HG03565 (cell line): ENCODE data around the gene STMP1.

ENCODE experiments used
- ATAC-seq: cut with Tn5 transposase; IDR thresholded peaks from one replicate; pipeline ENCODE4 v1.9.1; 2021; ENCODE audit warnings: mild to moderate bottlenecking, moderate library complexity; ENCODE audit not compliant: unreplicated experiment

The STMP1 gene

DNA sequence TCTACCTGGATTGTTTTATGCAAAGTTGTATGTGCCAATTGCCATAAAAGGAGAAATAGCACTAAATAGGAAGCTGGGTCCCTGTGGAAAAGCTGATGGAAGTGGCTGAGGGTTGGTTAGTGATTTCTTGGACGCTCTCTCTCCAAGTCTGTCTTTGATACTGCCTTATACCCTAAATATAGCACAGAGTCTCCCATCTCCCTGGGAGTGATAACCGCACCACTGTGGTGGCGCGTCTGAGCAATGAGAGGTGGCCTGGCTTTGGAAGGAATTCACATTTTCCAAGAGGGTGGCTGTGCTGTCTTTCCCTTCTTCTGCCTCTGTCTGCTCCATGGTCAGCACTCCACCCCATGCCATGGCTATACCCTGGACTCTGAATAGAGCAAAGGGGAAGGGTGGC, 31.2 kb downstream of the STMP1 start:
- no peak for ATAC-seq

DNA sequence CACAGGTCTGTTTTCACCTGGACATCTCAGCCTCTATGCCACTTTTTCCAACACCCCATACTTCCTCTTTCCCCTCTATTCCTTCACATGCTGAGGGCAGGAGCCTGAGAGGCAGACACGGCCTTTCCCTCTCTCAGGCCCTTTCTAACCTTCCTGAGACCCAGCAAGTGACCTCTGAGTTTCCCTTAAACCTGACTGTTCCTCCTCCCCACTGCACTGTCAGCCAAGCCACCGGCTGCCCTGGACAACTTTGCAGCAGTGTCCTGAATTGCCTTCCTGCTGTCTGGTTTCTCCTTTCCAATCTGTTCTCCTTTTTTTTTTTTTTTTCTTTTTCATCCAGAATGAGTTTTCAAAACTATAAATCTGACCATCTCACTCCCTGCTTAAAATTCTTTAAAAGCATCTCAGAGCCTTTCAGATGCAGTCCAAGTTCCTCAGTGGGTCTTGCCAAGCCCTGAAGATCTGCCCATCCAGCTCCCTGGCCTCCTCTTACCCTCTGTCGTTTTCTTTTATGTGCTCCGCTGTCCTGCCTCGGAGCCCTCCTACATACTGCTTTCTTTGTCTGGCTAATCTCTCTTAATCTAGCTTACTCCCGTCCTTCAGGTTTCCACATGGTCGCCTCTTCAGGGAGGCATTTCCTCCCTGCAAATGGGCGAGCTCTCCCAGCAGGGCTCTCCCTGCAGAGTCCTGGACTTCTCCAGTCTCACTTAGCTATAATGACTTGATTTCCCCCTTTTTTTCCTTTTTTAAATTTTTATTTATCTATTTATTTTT, 35.1 kb downstream of the STMP1 start:
- no peak for ATAC-seq

DNA sequence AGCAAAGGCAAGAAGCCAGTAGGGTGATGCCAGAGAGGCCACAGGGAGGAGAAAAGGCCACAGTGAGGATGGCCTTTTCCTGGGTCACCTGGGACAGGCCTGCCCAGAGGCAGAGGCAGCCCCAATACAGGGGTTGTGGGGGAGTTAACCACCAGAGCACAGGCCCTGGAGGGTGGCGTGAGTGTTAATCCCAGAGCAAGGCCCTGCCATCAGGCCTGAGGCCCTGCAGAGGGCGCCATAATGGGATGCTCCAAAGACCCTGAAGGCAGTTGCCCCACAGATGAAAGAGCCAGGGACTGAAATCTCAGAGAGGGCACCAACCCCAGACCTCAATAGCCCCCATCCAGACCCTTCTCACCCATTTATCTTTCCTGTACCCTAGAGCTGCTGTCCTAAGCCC, 41.8 kb downstream of the STMP1 start:
- no peak for ATAC-seq

DNA sequence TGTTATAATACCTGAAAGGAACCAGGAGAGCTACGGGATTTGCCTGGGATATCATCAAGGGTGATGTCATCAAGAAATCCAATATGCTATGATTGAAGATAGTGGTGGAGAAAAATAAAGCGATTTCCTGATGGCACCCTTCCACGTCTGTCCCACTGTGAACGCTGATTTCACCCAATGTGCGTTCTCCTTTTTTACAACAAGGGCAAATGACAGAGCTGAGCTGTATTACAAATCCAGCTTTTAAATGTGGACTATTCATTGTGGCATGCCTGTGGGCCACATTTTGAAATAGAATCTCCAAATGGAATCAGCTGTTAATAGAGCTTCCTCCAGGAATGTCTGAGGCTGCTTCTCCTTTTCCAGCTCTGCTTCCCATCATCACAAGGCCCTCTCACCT, 42.4 kb downstream of the STMP1 start:
- no peak for ATAC-seq

DNA sequence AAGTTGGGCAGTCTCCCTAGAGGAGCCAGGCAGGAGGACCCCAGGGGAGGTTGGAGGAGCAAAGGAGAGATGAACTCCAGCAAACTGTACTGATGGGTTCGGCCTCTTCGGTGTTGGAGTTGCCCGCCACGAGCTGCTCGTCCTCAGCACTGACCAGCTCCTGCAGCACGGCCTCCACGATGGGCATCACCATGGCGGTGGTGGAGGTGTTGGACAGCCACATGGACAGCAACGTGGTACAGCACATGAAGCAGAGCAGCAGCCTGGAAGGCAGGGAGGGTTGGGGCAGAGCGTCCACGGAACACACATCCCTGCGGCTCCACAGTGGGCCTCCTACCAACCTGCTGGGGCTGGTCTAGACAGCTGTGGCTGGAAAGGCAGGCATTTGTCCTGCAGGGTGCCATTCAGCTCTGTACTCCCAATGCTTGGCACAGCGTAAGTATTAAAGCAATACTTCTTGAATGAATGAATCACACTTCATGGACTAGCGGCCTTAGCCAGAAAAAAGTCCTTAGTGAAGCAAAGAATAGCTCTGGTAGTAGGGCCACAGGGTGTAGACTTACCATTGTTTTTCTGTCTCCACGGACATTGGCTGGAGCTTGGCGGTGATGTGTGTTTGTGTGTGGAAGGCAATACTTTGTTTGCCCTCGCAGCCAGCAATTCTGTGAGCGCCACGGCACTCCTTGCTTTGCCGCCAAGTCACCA, 43.9 kb downstream of the STMP1 start:
- ATAC-seq, result no peak

DNA sequence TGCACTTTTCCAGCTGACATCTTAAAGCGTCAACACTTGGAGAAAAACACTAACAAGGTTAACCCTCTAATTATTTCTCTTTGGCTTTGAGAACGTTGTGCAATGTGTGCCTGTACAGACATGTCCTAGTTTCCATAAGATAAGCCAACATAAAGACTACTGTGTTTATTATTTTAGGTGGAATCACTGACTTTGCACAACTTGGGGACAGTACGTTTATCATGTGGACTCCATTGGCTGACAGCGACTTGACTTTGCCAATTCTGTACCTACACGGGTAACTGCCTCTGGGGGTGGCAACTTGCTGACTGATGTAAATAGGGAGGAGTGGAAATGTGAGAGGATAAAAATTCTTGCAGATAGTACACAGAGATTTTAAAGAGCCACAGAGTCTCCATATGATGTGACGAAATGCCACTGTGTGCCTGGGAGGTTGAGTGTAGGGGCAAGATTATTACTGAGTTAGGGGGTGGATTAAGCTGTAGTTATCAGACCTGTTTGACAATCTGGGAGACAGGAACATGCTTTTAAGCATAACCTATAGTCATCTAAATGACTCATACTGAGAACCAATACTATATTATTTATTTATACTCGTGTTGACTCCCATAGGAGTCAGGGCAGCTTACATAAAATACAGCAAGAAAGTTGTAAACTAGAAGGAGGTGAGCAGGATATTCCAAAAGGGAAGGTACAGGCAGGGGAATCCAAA, 44.7 kb downstream of the STMP1 start:
- ATAC-seq, result no peak

DNA sequence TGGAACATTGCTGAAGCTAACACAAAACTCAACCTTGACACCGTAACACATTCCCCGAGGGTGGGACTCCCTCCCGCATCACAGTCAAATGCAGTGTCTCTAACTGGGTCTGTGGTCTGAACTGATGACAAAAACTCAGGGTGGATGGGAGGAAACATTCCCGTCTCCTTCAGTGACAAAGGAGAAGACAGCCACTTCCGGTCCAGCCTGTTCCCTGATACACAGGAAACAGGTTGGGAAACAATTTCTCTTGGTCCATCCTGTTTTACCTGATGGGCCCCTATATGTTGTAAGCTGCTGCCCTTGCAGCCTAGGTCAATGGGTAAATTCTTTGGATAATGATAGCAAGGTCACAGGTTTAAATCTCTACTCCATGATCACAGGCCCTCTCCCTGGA, 45.3 kb downstream of the STMP1 start:
- no peak for ATAC-seq

DNA sequence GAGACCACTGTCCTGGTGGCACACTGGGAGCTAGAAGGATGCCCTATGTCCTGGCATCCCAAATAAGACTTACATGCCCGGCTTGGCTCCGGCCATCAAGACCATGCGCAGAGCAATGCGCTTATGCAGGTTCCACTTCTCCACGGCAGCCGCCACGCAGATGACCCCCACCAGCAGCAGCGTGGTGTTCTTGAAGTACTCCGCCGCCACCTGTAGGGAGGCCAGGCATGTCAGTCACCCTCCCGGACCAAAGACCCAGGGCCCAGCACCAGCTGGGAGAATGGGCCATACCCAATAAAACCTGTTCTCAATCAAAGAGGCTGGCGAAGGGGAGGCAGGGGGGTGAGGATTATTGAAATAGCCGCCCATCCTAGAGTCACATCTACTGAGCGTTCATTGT, 45.7 kb downstream of the STMP1 start:
- no peak for ATAC-seq

DNA sequence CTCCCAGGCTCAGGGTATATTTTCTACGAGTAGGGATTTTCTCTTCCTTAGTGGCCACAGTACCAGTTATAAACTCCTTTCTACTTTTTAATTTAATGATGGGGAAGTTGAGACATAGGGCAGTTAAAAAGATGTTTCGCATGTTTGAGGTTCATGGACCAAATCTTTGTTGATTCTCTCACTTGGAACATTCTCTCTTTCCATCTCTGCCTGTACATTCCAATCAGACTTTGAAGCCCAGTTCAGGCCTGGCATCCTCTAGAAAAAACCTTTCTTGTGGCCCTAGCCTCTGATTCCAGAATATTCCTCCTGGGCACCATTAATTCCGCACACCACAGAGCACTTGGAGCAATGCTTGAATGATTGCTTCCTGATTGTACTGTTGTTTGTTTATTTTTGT, 47.2 kb downstream of the STMP1 start:
- no peak for ATAC-seq

DNA sequence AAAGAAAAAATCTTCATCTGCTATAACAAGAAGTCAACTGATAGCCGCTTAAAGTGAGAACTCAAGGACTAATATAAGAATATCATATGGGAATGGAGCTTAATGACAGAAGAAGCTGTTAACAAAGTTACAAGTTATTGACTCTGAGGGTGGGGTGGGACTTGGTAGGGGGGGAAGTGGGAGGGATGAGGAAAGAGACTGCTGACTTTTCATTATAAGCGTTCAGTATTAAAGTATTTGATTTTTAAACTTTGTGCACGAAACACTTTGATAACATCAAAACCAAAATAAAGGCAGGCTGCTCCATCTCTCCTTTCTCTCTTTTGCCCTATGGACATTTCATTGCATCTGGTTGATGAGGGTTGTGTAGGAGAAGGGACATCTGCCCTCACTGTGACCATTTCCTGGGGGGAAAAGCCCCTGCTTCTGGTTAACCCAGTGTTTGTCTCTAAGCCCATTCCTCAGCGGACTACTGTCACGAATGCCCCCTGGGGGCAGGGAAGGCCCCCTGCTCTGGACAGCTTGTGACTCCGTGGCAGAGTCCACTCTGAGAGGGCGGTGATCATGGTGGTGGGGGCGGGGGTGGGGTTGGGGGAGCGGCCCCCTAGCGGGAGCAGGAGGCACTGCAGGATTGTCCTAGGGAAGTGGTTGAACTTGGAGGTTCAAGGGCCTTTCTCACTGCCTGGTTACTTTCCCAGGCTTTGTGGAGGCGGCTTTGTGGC, 48.3 kb downstream of the STMP1 start:
- ATAC-seq, result no peak

DNA sequence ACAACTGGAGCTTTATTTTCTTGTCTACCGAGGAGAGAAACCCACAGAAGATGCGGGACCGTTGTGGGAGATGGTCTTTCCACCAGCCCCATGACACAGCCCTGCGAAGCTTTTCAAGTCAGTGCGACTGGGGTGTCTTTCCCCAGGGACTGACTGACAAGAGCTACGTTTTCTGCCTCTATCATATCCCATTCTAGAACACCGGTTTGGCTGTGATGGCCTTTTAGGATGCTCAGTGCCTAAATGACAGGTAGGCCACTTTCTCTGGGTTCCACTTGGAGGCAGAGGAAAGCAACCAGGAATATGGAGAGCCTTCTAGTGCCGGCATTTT, 48.8 kb downstream of the STMP1 start:
- no peak for ATAC-seq

DNA sequence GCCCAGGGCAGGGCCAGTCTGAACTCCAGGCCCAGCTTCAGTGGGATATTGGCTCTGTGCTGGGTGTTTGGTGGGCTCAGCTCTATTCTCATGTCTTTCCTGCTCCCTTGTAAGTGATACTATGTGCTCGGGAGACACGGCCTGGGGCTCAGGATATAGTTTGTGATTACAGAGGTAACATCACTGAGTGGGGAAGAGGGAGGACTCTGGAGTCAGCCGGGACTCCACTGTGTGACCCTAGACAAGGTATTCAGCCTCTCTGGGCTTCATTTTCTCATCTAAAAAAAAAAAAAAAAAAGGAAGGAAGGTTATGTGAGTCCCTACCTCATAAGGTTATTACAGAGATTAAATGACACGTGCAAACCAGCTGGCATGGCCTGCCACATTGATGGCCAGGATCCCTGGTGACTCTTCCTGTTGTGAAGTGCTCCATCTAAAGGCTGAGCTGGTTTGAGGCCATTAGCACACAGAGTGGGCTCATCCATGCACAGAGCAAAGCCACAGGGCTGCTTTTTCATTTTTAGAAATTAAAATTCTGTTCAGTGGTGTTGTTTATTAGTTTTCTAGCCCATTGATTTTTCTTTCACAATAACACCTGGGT, 50.0 kb downstream of the STMP1 start:
- no peak for ATAC-seq

DNA sequence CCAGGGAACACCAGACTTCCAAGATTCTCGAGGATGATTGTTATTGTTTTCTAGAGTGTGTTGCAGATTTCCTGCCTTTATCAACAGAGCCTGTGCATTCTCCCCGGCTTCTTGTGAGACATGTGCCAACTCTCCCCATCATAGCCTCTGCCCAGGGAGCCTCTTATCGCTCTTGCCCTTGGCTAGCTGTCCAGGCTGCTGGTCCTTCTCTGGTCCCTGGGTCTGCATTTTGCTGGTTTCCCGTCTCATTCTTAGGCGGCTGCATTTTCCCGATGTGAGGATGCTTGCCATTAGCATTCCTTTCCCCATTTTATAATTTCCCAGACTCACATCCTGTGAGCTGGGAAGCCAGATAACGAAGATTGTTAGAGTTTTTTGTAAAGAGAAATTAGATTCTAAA, 50.5 kb downstream of the STMP1 start:
- no peak for ATAC-seq

DNA sequence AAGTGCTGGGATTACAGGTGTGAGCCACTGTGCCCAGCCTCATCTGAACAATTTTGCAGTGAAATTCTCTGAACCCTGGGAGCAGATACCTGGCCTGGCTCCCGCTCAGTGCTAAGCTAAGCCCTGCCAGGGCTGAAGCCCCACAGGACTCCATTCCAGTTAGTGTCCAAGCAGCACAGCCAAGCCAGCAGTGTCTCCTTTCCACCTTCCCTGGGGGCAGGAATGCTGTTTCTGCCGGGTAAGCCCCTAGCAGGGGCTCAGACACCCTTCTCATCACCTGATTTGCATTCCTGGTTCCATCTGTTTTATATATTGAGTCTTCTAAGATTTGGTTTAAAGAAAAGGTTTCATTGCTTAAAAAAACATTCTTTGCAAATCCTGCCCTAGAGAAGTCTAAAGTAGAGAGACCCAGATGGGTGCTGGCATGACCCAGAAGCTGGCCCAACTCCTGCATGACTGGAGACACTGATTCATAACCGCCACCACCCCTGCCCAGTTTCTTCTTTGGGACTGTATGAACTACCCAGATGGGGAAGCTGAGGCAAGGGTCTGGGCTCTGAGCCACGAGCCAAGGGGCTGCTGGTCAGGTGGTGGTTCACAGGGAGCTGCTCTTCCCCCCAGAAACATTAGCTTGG, 51.6 kb downstream of the STMP1 start:
- ATAC-seq, result no peak

DNA sequence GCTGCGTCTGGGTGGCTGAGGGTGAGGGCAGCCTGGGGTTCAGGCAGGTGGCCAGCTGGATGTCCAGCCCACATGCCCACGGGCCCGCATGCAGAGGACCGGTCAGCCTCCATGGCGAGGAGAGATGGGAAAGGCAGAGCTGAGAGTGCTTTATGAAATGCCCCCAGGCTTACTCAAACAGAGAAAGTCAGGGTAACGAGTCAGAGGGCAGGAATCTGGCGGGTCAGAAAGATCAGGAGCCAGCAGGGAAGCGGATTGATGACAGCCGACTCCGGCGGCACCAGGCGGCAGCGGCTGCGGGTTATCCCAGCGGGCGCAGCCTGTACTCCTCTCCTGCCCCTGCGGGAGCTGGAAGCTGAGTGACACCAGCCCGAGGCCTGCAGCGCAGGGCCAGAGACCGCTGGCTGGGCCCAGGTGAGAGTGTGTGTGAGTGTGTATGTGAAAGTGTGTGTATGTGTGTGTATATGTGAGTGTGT, 52.3 kb downstream of the STMP1 start:
- no peak for ATAC-seq

DNA sequence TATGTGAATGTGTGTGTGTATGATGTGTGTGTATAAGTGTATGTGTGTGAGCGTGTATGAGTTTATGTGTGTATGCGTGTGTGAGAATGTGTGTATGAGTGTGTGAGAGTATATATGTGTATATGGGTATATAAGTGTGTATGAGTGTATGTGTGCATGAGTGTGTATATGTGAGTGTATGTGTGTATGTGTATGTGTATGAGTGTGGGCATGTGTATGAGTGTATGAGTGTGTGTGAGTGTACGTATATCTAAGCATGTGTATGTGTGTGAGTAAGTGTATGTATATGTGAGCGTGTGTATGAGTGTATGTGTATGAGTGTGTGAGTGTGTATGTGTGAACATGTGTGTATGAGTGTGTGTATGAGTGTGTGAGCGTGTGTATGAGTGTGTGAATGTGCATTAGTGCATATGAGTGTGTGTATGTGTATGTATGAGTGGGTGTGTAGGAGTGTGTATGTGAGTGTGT, 52.8 kb downstream of the STMP1 start:
- no peak for ATAC-seq

DNA sequence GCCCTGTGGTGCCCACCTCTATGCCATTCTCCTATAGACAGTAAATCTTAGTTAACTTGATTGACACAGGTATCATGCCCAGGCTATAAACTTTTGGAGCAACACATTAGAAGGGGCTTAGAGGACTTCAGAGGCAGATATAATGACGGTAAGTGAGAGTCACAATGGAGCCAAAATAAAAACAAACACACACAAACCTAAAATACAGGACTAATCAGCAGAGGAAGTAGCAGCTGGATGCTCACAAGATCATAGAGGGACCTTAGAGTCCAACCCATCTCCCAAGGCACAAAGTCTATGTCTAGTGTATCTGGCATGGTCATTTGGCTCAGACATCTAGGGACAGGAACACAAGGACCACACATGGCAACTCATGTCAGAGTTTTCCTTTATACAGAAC, 53.4 kb downstream of the STMP1 start:
- no peak for ATAC-seq

DNA sequence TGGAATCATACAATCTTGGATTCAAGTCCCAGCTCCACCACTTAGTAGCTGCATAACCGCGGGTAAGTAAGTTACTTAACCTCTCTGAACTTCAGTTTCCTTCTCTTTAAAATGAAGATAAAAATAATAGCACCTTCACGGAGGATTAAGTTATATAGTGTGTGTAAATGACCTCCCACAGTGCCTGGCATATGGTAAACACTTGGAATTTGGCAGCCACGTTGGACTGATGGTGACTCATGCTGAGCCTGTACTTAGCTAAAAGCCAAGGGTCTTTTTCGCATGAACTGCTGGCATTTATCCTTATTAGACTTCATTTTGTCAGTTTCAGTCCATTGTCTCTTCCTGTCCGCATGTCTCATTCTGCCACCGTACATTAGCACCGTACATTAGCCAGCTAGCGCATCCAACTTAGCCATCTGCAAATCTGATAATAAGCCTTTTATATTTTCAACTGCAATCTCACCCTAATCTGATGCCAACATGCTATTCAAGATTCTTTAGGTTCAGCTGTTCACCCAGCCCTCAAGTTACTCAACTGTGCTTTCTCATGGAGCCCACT, 54.4 kb downstream of the STMP1 start:
- ATAC-seq, result no peak

DNA sequence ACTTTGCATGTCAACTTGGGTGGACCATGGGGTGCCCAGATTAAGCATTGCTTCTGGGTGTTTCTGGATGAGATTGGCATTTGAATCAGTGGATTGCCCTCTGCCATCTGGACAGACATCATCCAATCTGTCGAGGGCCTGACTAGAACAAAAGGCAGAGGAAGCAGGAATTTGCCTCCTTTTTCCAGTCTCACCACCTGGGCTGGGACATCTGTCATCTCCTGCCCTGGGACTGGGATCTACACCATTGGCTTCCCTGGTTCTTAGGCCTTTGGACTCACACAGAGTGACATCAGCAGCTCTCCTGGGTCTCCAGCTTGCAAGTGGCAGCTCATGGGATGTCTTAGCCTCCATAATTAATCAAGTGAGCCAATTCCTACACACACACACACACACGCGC, 55.4 kb downstream of the STMP1 start:
- ATAC-seq, result no peak

DNA sequence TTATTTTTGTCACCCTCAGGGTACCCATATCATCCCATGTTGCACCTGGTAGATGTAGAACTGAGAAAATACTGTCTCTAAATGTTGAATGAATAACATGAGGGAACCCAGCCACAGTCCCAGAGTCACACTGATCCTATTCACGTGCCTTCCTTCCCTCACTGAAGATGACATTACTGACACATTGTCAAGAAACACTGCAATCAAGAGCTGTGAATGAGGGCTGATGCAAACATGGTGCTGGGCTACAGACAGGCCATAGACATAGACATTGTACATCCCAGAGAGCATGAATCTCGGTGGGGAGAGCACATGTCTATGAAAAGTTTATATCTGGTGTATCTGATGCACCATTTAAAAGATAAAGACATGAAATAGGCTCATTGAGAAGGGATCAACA, 55.9 kb downstream of the STMP1 start:
- no peak for ATAC-seq
